Activated CD4-positive, alpha-beta T cell treated with anti-CD3 and anti-CD28 coated beads, Interleukin-2, amount 10 ng/mL, durations not matched to agents 24 days and 14 days (primary cell): ENCODE measurements around the gene CELSR3. TPM values are rescaled to one million over a fixed set of nuclear protein-coding genes. Genes with fewer than 3 reads are reported as not detected.
A peak's percentile ranks its signal among the peaks of the same experiment; 100 is the strongest.

Experiments used
- DNase-seq: peaks from one replicate; pipeline ENCODE4 v3.0.0; 2022
- H3K27ac Mint-ChIP-seq: one replicate; pipeline ENCODE4 v1.8.0; 2022; ENCODE audit warnings: mild to moderate bottlenecking, mixed read lengths
- H3K27me3 Mint-ChIP-seq: one replicate; pipeline ENCODE4 v1.8.0; 2022; ENCODE audit warnings: mixed read lengths
- H3K36me3 Mint-ChIP-seq: one replicate; pipeline ENCODE4 v1.8.0; 2022; ENCODE audit warnings: low read depth, mild to moderate bottlenecking, mixed read lengths
- H3K4me1 Mint-ChIP-seq: one replicate; pipeline ENCODE4 v1.8.0; 2021; ENCODE audit warnings: mixed read lengths
- H3K4me3 Mint-ChIP-seq: one replicate; pipeline ENCODE4 v1.8.0; 2022; ENCODE audit warnings: mild to moderate bottlenecking, moderate library complexity, mixed read lengths
- H3K9me3 Mint-ChIP-seq: one replicate; pipeline ENCODE4 v1.8.0; 2021; ENCODE audit warnings: mixed read lengths
- intact Hi-C: fragments of 100-400 bp; cut with micrococcal nuclease; formaldehyde crosslinking; loops from one replicate; pipeline ENCODE4 v1.15.1; 2023
- total RNA-seq: library from RNA; stranded (reverse); gene quantifications from 2 replicates; pipeline ENCODE4 v1.2.3, GENCODE V29; 2022

The CELSR3 gene, protein sequence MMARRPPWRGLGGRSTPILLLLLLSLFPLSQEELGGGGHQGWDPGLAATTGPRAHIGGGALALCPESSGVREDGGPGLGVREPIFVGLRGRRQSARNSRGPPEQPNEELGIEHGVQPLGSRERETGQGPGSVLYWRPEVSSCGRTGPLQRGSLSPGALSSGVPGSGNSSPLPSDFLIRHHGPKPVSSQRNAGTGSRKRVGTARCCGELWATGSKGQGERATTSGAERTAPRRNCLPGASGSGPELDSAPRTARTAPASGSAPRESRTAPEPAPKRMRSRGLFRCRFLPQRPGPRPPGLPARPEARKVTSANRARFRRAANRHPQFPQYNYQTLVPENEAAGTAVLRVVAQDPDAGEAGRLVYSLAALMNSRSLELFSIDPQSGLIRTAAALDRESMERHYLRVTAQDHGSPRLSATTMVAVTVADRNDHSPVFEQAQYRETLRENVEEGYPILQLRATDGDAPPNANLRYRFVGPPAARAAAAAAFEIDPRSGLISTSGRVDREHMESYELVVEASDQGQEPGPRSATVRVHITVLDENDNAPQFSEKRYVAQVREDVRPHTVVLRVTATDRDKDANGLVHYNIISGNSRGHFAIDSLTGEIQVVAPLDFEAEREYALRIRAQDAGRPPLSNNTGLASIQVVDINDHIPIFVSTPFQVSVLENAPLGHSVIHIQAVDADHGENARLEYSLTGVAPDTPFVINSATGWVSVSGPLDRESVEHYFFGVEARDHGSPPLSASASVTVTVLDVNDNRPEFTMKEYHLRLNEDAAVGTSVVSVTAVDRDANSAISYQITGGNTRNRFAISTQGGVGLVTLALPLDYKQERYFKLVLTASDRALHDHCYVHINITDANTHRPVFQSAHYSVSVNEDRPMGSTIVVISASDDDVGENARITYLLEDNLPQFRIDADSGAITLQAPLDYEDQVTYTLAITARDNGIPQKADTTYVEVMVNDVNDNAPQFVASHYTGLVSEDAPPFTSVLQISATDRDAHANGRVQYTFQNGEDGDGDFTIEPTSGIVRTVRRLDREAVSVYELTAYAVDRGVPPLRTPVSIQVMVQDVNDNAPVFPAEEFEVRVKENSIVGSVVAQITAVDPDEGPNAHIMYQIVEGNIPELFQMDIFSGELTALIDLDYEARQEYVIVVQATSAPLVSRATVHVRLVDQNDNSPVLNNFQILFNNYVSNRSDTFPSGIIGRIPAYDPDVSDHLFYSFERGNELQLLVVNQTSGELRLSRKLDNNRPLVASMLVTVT (N-terminal part only)
- total RNA-seq, result 14.5 and 15.2 TPM in 2 replicates

DNA sequence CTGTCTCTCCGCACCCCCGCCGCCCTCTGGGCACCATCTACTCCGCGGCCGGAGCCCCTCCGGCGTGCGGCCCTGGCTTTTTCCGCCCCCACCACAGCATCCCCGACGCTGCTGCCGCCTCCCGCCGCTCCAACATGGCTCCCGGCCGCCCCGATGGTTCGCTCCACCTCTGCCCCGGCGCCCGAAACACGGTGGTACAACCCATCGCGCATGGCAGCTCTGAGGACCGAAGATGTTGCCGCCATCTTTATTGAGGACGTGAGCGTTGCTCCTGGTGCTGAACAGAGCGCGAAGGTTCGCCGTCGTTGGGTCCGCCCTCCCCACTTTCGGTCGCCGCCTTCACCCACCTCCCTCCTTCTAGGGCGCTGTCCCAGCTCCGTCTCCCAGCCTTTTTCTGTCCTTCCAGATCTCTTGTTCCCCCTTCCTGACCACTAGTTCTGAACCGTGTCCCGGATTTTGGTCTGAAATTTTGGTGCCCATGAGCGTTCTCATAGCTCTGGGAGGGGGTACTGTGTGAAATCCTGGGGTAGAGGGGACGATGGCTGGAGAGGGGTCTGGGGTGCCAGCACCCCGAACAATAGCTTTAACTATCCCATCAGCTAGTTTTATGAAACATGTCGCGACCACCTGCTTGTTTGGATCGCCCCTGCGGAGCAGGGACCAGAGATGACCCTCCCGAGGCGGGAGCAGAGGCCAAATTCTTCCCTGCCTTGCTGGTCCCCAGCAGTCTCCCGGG is at the start of gene CELSR3:
TSS of gene CELSR3 (minus strand) at position 134 of the 736 bp plus-strand sequence. CDS start 252 bp downstream, outside the sequence.
- Mint-ChIP-seq H3K27ac (peak within 1 kb of the TSS; percentile 98), H3K4me3 (peak within 1 kb of the TSS; percentile 96), H3K36me3 (peaks cover 6% of the 10 kb centered on the region)

DNA sequence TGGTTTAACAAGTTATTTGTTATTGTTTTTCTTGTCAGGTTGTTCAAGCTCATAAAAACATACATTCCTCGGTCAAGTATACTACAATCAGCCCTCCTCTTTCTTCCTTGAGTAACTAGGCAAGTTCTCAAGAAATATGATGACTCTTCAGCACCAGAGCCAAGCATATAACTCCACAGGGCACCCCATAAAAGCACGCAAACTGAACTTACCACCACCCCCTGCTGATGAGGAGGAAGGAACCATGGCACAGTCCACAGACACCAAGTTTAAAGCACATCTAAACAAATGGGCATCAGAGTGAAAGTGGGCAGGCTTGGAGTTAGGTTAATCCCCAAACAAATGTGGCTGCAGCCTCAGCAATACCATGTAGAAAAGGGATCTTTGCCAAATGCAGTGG is 49.0 kb upstream of the CELSR3 start:
- DNase-seq, result no peak
- H3K27ac Mint-ChIP-seq, result no peak overlapping the region
- H3K36me3 Mint-ChIP-seq, result peaks cover 45% of the 10 kb centered on the region
- H3K9me3 Mint-ChIP-seq, result no peaks in the 10 kb centered on the region
- no peaks in the 10 kb centered on the region for H3K27me3 Mint-ChIP-seq
- intact Hi-C loops, result no loop called here
- H3K4me3 Mint-ChIP-seq, result no peak overlapping the region
- peaks cover 36% of the 10 kb centered on the region for H3K4me1 Mint-ChIP-seq

More for the DNA sequence above, at the start of gene CELSR3:
- Mint-ChIP-seq H3K9me3 (no peaks in the 10 kb centered on the region), H3K4me1 (peaks cover 11% of the 10 kb centered on the region), H3K27me3 (peaks cover 9% of the 10 kb centered on the region)
- peak; percentile 91 for DNase-seq
- intact Hi-C loops, result loop anchor here (2.0 kb wide), 1 partner anchor 54 kb away; the partner anchor contains the start of gene IP6K2

DNA sequence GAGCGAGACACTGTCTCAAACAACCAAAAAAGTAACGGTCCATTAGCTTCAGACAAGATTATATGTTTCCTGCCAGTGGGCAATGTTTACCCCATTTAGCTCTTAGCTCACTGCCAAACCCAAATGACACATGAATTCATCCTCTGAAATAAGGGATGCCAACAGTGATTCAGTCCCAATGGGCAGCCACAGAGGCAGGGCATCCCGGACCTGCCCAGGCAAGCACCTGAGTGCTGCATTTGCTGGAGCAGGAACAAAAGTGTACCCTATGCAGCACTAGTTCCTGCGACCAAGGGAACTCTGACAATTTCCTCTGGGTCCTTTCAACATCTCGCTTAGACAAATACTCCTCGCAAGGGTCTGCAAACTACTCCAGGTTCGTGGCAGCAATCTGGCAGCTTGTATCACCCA is 46.4 kb upstream of the CELSR3 start:
- intact Hi-C loops, result no loop called here
- Mint-ChIP-seq H3K27me3 (no peaks in the 10 kb centered on the region), H3K4me3 (no peak overlapping the region), H3K9me3 (no peaks in the 10 kb centered on the region), H3K36me3 (peaks cover 44% of the 10 kb centered on the region), H3K4me1 (peaks cover 20% of the 10 kb centered on the region), H3K27ac (no peak overlapping the region)
- no peak for DNase-seq

DNA sequence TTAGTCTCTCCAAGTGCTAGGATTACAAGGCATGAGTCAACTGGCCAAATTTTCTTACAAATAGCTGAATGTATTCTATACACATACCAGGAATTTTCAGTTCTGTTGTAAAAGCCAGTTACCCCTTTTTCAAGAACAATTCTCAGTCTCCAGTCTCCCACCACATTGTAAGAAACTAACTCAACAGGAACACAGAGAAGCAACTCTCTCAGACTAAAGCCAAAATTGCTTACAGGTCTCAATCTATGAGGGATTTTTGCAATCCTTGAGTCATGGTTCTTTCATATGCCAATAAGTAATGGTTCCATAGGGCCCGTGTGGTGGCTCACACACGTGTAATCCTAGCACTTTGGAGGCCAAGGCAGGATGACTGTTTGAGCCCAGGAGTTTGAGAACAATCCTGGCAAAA is 45.8 kb upstream of the CELSR3 start:
- peak overlapping the region; percentile 26 for H3K27ac Mint-ChIP-seq
- H3K27me3 Mint-ChIP-seq, result no peaks in the 10 kb centered on the region
- no peaks in the 10 kb centered on the region for H3K9me3 Mint-ChIP-seq
- H3K4me3 Mint-ChIP-seq, result no peak overlapping the region
- H3K36me3 Mint-ChIP-seq, result peaks cover 44% of the 10 kb centered on the region
- intact Hi-C loops, result no loop called here
- DNase-seq, result no peak
- peaks cover 19% of the 10 kb centered on the region for H3K4me1 Mint-ChIP-seq

DNA sequence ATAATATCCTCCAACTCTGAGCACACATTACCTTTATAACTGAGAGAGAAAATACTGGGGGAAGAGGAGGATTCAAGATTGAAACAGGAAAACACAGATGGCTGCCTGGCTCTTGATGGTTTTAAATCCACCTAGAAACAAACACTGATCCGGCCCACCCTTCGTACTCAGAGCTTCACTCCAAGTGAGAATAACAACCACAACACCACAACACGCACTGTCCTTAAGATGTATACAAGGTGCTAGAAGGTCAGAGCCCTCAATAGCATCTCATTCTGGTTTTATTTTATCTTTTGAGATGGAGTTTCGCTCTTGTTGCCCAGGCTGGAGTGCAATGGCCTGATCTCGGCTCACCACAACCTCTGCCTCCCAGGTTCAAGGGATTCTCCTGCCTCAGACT is 44.5 kb upstream of the CELSR3 start:
- intact Hi-C loops, result no loop called here
- Mint-ChIP-seq H3K4me3 (no peak overlapping the region), H3K4me1 (peaks cover 18% of the 10 kb centered on the region), H3K27ac (no peak overlapping the region), H3K36me3 (peaks cover 48% of the 10 kb centered on the region), H3K9me3 (no peaks in the 10 kb centered on the region), H3K27me3 (no peaks in the 10 kb centered on the region)
- no peak for DNase-seq

DNA sequence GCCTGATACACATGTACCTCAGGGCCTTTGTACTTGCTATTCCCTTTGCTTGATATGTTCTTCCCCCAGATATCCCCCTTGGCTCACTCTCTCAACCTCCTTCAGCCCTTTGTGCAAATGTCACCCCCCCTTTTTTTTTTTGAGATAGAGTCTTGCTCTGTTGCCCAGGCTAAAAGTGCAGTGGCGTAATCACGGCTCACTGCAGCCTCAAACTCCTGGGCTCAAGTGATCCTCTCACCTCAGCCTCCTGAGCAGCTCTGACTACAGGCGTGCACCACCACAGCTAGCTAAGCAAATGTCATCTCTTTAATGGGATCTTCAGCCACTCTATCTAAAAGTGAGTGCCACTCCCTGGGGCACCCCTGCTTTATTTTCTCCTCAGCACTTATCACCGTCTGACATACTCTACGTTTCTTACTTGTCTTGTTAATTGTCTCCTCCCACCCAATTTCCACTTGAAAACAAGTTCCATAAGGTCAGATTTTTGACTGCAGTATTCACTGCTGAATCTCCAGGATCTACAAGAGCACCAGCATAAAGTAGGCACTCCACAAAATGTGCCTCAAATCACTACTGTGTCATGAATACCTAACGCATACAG is 39.7 kb upstream of the CELSR3 start:
- H3K27me3 Mint-ChIP-seq, result no peaks in the 10 kb centered on the region
- H3K4me3 Mint-ChIP-seq, result no peak overlapping the region
- H3K27ac Mint-ChIP-seq, result no peak overlapping the region
- H3K4me1 Mint-ChIP-seq, result peaks cover 7% of the 10 kb centered on the region
- peaks cover 37% of the 10 kb centered on the region for H3K36me3 Mint-ChIP-seq
- DNase-seq, result no peak
- no peaks in the 10 kb centered on the region for H3K9me3 Mint-ChIP-seq
- intact Hi-C loops, result no loop called here

DNA sequence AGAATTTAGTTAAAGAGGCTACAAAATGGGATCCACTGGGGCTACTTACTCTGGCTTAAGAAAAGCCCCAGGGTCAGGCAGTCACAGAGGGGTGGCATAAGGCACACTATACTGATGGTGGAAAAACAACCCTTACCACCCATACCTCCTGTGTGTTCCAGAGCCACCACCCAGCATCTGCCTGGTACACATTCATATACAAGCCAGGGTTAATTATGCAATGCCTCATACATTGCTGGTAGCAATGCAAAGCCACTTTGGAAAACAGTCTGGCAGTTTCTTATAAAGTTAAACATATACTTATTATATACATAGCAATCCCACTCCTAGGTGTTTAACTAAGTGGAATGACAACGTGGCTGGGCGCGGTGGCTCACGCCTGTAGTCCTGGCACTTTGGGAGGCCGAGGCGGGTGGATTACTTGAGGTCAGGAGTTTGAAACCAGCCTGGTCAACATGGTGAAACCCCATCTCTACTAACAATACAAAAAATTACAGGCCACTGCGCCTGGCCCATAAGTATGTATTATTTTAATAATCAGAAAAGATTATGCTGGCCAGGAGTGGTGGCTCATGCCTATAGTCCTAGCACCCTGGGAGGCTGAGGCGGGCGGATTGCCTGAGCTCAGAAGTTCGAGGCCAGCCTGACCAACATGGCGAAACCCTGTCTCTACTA is 38.2 kb upstream of the CELSR3 start:
- intact Hi-C loops, result no loop called here
- no peak overlapping the region for H3K27ac Mint-ChIP-seq
- H3K4me3 Mint-ChIP-seq, result no peak overlapping the region
- H3K9me3 Mint-ChIP-seq, result no peaks in the 10 kb centered on the region
- no peak for DNase-seq
- H3K36me3 Mint-ChIP-seq, result peaks cover 32% of the 10 kb centered on the region
- no peaks in the 10 kb centered on the region for H3K27me3 Mint-ChIP-seq
- H3K4me1 Mint-ChIP-seq, result peaks cover 10% of the 10 kb centered on the region

DNA sequence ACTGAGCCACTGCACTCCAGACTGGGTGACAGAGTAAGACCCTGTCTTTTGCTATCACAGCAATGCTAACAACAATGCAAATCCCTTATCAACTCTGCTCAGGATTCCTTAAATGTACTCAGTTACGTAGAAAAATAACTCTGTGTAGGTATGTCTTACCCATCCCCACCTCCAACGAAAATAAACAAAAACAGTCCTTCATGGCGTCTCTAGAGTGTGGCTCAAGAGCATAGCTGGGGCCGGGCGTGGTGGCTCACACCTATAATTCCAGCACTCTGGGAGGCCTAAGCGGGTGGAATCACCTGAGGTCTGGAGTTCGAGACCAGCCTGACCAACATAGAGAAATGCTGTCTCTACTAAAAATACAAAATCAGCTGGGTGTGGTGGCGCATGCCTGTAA is 36.2 kb upstream of the CELSR3 start:
- H3K4me3 Mint-ChIP-seq, result no peak overlapping the region
- H3K36me3 Mint-ChIP-seq, result peaks cover 35% of the 10 kb centered on the region
- intact Hi-C loops, result no loop called here
- H3K27me3 Mint-ChIP-seq, result no peaks in the 10 kb centered on the region
- H3K4me1 Mint-ChIP-seq, result peaks cover 10% of the 10 kb centered on the region
- no peak overlapping the region for H3K27ac Mint-ChIP-seq
- DNase-seq, result no peak
- H3K9me3 Mint-ChIP-seq, result no peaks in the 10 kb centered on the region

DNA sequence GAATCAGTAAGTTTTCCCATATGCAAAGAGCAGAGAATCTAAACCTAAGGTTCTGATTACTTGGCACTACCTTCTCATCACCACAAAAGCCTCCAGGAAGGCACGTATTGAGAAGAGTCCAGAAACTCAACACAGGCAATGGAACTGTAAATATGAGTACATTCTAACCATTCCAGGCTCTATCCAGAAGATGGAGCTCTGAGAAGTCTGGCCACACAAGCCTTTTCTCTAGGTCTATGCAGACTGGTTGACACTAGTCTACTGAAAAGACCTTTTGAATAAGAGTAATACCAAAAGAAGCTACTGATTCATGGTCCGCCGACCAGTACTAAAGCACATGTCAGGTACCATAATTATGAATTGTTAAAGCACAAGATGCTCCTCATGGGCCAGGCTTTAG is 35.3 kb upstream of the CELSR3 start:
- H3K27ac Mint-ChIP-seq, result no peak overlapping the region
- peaks cover 10% of the 10 kb centered on the region for H3K4me1 Mint-ChIP-seq
- peaks cover 39% of the 10 kb centered on the region for H3K36me3 Mint-ChIP-seq
- no peaks in the 10 kb centered on the region for H3K9me3 Mint-ChIP-seq
- H3K4me3 Mint-ChIP-seq, result no peak overlapping the region
- H3K27me3 Mint-ChIP-seq, result no peaks in the 10 kb centered on the region
- no peak for DNase-seq
- intact Hi-C loops, result no loop called here

DNA sequence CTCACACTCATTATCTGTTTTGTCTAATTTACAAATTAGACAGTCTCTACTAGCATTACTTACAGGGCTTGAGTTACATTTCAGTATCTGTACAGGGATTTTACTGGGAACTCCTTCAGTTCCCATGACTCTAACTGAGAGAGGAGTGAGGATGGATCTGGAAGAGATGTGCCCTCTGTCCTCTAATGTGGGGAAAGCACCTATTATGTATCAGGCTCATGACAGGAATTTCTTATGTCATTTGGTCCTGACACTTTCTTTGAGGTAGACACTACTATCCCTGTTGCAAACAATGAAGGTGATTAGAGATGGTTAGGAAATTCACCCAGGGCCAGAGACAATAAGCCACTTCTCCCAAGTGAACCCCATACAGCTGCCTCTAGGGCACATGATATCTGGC is 33.9 kb upstream of the CELSR3 start:
- Mint-ChIP-seq H3K27me3 (no peaks in the 10 kb centered on the region), H3K36me3 (peaks cover 41% of the 10 kb centered on the region), H3K27ac (no peak overlapping the region), H3K4me1 (peaks cover 8% of the 10 kb centered on the region), H3K9me3 (no peaks in the 10 kb centered on the region), H3K4me3 (no peak overlapping the region)
- DNase-seq, result no peak
- intact Hi-C loops, result no loop called here

DNA sequence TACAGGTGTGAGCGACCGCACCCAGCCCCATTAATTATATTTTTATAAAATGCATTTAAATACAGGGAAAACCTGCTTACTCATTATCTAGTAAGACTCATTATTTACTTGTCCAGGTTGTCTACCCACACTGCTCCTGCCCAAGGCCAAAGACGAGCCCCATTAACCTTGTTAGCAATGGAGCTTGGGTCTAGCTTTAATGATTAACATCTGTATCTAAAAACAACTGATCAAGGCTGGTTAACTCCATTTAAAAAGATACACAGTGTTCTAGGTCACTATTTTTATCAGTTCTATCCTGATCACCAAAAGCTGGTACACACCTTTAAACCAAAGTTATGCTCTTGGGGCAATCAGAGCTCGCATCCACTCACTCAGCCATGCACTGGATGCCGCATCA is 33.5 kb upstream of the CELSR3 start:
- Mint-ChIP-seq H3K4me3 (no peak overlapping the region), H3K27ac (no peak overlapping the region), H3K4me1 (peaks cover 8% of the 10 kb centered on the region), H3K36me3 (peaks cover 42% of the 10 kb centered on the region), H3K27me3 (no peaks in the 10 kb centered on the region), H3K9me3 (no peaks in the 10 kb centered on the region)
- no peak for DNase-seq
- intact Hi-C loops, result no loop called here

DNA sequence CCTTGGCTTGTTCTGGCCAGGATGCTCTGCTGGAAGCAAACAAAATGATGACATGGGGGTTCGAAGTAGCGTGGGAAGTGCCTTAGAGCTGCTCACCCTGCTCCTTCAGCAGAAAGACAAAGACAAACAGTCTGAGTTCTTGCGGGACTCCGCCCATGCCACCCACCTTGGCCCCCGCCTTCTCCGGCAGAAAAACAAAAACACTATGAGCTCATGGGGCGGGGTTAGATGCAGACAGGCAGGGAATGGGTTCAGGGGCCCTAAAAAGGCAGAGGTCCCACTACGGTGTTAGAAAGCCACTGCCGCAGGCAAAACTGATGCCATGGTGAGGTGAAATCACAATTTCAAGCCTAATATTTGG is 32.7 kb upstream of the CELSR3 start:
- Mint-ChIP-seq H3K9me3 (no peaks in the 10 kb centered on the region), H3K27ac (no peak overlapping the region), H3K4me1 (peaks cover 8% of the 10 kb centered on the region), H3K27me3 (no peaks in the 10 kb centered on the region), H3K36me3 (peaks cover 45% of the 10 kb centered on the region), H3K4me3 (no peak overlapping the region)
- intact Hi-C loops, result no loop called here
- no peak for DNase-seq
